ENCODE results near the gene EFCAB7.
A peak's percentile ranks its signal among the peaks of the same experiment; 100 is the strongest.

EFCAB7 gene

DNA sequence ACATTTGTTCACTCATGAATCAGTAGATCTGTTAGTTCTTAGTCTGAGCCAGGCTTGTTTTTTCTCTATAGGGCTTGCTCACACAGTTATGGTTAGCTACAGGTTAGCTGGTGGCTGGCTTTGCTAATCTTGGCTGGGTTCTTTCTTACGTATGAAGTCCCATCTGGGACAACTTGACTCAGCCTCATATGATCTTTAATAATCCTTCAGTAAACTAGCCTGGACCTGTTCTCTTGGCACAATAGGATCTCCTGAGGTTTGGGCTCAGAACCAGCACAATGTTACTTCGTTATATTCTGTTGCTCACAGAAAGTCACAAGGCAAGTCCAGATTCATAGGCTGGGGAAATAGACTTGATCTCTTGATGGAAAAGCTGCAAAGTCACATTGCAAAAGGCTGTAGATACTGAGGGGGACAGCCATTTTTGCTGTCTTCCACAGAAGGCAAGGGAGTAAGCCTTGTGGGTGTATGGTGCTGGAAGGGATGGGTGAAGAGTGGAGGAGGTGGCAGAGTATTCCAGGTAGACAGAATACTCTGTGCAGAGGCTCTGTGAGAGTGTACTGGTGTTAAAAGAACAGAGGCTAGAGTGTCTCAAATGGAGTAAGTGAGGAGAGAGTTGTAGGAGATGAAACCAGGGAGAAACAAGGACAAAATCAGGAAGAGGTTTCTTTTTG, 24.4 kb downstream of the EFCAB7 start:
- H3K4me3 ChIP-seq: no peak overlapping the region
- TF ChIP-seq CTCF (IDR thresholded peaks at IDR 0.05): no peak
- H3K27ac ChIP-seq: peak overlapping the region in 1 of 2 donors; percentile 5
- no peak for DNase-seq (ENCODE audit: low spot score)

DNA sequence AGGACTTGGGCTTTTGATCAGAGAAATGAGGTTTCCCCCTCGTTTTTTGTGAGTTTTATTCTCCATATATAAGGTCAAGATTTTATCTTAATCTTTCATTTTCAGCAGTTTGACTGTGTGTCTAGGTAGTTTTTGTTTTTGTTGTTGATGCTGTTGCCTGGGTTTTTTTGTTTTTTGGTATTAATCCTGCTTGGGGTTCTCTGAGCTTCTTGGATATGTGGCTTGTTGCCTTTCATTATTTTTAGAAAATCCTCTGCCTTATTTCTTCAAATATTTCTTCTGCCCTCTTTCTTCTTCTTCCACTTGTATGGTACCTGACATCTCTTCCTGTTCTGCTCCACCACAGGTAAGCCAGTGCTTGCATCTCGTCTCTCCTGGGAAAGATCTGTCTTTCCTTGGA, 25.0 kb downstream of the EFCAB7 start:
- no peak overlapping the region for H3K27ac ChIP-seq
- no peak overlapping the region for H3K4me3 ChIP-seq

GRCh38 chr1:63548877-63549276, 25.6 kb downstream of the EFCAB7 start:
- Histone ChIP-seq H3K27ac (no peak overlapping the region), H3K4me3 (no peak overlapping the region)
- no peak for DNase-seq (ENCODE audit: low spot score)
- no peak for TF ChIP-seq CTCF (IDR thresholded peaks at IDR 0.05)

More for the DNA sequence above, 25.0 kb downstream of the EFCAB7 start:
- TF ChIP-seq CTCF (IDR thresholded peaks at IDR 0.05): no peak
- no peak for DNase-seq (ENCODE audit: low spot score)

DNA sequence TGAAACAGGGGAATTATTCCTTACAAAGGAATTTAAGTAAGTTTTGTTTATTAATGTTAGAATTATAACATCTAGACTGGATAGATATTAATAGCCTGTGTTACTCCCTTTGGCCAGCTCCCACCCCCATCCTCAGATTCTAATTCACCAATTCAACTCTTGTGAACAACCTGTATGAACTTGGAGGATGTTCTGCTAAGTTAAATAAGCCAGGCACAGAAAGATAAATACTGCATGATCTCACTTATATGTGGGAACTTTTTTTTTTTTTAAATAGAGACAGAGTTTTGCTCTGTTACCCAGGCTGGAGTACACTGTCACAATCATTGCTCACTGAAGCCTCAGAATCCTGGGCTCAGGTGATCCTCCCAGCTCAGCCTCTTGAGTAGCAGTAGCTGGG, 32.2 kb downstream of the EFCAB7 start:
- no peak for TF ChIP-seq CTCF (IDR thresholded peaks at IDR 0.05)
- no peak overlapping the region for H3K27ac ChIP-seq
- DNase-seq (ENCODE audit: low spot score): no peak

DNA sequence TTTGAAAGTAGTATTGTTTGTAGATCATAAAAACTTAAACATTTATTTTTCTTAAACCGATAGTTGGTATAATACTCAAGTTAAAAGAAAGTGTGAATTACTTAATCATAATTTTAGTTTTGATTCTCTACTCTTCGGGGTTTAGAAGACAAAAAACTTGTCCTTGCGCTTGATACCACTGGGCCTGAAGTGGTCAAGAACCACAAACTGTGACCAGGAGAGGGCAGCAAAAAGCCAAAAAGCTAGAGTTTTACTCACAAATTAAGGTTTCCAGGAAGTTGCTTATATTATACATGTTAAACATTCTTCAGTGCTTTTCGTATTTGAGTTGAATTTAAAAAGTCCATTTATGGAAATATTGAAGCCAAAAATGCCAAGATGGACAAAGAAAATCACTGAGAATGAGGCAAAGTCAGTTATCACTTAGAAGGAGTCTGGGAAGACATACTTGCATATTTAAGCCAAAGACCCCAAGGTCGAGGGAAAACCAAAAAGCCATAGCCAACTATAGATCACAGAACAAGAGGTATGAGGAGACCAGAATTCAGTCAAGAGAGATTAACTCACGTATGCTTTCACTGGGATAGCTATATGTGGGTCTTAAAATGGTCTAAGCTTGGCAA, 34.2 kb downstream of the EFCAB7 start:
- no peak overlapping the region for H3K4me3 ChIP-seq
- no peak for DNase-seq (ENCODE audit: low spot score)
- no peak for TF ChIP-seq CTCF (IDR thresholded peaks at IDR 0.05)
- H3K27ac ChIP-seq: no peak overlapping the region

More for the DNA sequence above, 32.2 kb downstream of the EFCAB7 start:
- no peak overlapping the region for H3K4me3 ChIP-seq

GRCh38 chr1:63559357-63559756, 36.0 kb downstream of the EFCAB7 start:
- no peak overlapping the region for H3K4me3 ChIP-seq
- DNase-seq (ENCODE audit: low spot score): no peak
- H3K27ac ChIP-seq: no peak overlapping the region
- TF ChIP-seq CTCF (IDR thresholded peaks at IDR 0.05): no peak

- DNase-seq (ENCODE audit: low spot score): no peak
- no peak for TF ChIP-seq CTCF (IDR thresholded peaks at IDR 0.05)
These were observed 40.4 kb downstream of the EFCAB7 start for GRCh38 chr1:63563745-63564144.

More at GRCh38 chr1:63563745-63564144, 40.4 kb downstream of the EFCAB7 start:
- Histone ChIP-seq H3K27ac (no peak overlapping the region), H3K4me3 (no peak overlapping the region)

Data from coronary artery (tissue), 2 donors.